NB4 (cell line): ENCODE measurements around the gene RRAS2.
"Not testable (repeated sequence)": the region's sequence is repeated elsewhere in the genome, so short reads cannot be mapped to it uniquely, and the experiment has no call there.

Source experiments
- DNase-seq: peaks from one replicate; pipeline ENCODE4 v3.0.0; 2010; ENCODE audit warnings: low read depth
- H3K4me3 ChIP-seq: one replicate; pipeline ENCODE4 v1.5.1; 2011; ENCODE audit warnings: mild to moderate bottlenecking, low read depth, low read length, moderate library complexity
- MYC ChIP-seq: IDR thresholded peaks from 2 replicates; pipeline ENCODE4 v1.6.1; 2011; ENCODE audit warnings: low read depth, low read length
- POLR2A ChIP-seq: IDR thresholded peaks from 2 replicates; pipeline ENCODE4 v1.6.1; 2011; ENCODE audit warnings: mild to moderate bottlenecking; ENCODE audit not compliant: insufficient read length; ENCODE audit errors: extremely low read depth
- TF ChIP-seq, protein P1 (sequence below): IDR thresholded peaks from one replicate; pipeline ENCODE4 v1.5.1; 2012; ENCODE audit warnings: low read depth, low read length
- TF ChIP-seq, protein P2 (sequence below): IDR thresholded peaks from 2 replicates; pipeline ENCODE4 v1.6.1; 2011; ENCODE audit warnings: low read depth, low read length

Gene RRAS2

DNA sequence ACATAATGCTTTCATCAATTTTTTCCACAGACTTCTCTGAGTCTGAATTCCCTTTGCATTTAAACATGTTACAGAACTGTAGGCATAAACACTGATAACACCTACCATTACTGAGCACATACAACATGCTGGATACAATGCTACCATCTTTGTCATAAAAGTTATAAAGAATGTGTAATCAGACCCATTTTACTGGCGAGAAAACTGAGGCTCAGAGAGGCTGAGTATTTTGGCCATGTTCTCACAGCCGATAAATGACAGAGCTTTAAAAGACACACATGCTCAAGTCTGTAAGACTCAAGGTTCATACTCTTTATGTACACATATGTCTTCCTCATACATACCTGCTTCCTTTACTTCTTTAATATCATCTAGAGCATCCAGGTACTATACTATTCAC, 2.6 kb downstream of the RRAS2 start:
- DNase-seq, result no peak
- TF ChIP-seq MYC (no peak), POLR2A (no peak)
- TF ChIP-seq, protein P1, sequence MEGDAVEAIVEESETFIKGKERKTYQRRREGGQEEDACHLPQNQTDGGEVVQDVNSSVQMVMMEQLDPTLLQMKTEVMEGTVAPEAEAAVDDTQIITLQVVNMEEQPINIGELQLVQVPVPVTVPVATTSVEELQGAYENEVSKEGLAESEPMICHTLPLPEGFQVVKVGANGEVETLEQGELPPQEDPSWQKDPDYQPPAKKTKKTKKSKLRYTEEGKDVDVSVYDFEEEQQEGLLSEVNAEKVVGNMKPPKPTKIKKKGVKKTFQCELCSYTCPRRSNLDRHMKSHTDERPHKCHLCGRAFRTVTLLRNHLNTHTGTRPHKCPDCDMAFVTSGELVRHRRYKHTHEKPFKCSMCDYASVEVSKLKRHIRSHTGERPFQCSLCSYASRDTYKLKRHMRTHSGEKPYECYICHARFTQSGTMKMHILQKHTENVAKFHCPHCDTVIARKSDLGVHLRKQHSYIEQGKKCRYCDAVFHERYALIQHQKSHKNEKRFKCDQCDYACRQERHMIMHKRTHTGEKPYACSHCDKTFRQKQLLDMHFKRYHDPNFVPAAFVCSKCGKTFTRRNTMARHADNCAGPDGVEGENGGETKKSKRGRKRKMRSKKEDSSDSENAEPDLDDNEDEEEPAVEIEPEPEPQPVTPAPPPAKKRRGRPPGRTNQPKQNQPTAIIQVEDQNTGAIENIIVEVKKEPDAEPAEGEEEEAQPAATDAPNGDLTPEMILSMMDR, result no peak
- TF ChIP-seq, protein P2, sequence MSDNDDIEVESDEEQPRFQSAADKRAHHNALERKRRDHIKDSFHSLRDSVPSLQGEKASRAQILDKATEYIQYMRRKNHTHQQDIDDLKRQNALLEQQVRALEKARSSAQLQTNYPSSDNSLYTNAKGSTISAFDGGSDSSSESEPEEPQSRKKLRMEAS, result no peak
- no peak overlapping the region for H3K4me3 ChIP-seq

DNA sequence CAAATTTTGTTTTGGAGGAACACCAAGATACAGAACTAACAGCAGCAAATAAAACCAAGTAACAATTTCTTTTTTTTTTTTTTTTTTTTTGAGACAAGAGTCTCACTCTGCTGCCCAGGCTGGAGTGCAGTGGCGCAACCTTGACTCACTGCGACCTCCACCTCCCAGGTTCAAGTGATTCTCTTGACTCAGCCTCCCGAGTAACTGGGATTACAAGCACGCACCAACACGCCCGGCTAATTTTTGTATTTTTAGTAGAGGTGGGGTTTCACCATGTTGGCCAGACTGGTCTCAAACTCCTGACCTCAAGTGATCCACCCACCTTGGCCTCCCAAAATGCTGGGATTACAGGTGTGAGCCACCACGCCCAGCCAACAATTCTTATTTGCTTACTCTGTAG, 4.4 kb downstream of the RRAS2 start:
- DNase-seq, result not testable (repeated sequence)

DNA sequence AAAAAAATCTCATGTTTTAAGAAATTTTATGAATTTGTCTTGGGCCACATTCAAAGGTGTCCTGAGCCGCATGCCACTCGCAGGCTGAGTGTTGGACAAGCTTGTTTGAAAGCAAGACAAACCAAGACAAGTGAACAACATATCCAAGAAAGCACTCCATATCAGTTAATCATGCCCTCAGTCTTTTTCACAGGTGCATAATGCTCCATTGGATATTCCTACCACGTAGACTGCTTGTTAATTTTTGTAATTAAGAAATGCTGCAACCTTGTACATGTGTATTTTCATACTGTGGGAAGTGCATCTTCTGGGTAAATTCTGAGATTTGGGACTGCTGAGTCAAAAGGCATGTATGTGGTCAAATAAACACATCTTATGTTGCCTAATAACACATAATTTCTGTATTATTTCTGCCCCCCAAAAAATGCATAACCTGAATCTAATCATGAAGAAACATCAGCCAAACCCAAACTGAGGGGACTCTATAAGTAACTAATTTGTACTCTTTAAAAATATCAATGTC, 8.2 kb downstream of the RRAS2 start:
- DNase-seq, result no peak
- H3K4me3 ChIP-seq, result no peak overlapping the region
- TF ChIP-seq, protein P2, result no peak
- TF ChIP-seq, protein P1, result no peak
- TF ChIP-seq POLR2A, result no peak
- no peak for TF ChIP-seq MYC

More for the DNA sequence above, 4.4 kb downstream of the RRAS2 start:
- H3K4me3 ChIP-seq, result not testable (repeated sequence)

DNA sequence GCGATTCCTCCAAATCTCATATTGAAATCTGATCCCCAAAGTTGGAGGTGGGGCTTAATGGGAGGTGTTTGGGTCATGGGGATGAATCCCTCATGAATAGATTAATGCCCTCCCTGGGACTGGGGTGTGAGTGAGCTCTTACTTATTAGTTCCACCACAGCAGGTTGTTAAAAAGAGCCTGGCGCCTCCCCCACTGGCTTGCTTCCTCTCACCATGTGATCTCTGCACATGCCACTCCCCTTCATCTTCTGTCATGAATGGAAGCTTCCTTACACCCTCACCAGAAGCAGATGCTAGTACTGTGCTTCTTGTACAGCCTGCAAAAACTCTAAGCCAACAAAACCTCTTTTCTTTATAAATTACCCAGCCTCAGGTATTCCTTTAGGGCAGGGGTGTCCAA, 8.8 kb downstream of the RRAS2 start:
- DNase-seq, result peak; percentile 42
- no peak overlapping the region for H3K4me3 ChIP-seq
- no peak for TF ChIP-seq MYC
- TF ChIP-seq, protein P2, result peak; percentile 76
- no peak for TF ChIP-seq POLR2A

DNA sequence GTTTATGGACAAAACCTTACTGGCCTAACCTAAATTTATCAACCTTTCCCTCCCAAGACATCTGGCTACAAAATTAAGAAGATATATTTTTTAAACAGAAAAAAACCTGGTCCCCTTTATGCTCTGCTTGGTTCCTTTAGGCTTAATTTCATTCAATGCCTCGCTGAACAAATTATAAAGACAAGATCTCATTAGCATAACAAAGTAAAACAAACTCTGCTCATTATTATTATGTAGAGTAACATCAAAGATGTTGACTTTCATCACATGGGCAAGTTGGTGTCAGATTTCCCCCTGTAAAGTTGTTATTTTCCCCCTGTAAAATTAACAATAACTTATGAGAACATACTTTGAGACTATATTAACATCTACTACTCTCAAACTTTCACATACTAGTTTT, 11.0 kb downstream of the RRAS2 start:
- H3K4me3 ChIP-seq, result no peak overlapping the region
- DNase-seq, result no peak

DNA sequence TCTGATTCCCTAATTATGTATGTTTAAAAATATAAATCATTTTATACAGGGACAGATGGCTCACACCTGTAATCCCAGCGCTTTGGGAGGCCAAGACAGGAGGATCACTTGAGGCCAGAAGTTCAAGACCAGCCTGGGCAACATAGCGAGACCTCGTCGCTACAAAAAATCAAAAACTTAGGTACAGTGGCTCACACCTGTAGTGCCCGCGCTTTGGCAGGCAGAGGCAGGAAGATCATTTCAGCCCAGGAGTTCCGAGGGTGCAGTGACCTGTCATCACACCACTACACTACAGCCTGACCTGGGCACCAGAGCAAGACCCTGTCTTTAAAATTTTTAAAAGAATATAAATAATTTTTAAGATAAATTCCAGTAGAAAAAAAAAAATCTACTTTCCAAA, 11.5 kb downstream of the RRAS2 start:
- no peak for DNase-seq
- no peak overlapping the region for H3K4me3 ChIP-seq
- TF ChIP-seq, protein P1, result no peak
- TF ChIP-seq POLR2A (no peak), MYC (no peak)
- TF ChIP-seq, protein P2, result no peak

More for the DNA sequence above, 11.0 kb downstream of the RRAS2 start:
- TF ChIP-seq, protein P1, result no peak
- TF ChIP-seq MYC (no peak), POLR2A (no peak)
- TF ChIP-seq, protein P2, result no peak

DNA sequence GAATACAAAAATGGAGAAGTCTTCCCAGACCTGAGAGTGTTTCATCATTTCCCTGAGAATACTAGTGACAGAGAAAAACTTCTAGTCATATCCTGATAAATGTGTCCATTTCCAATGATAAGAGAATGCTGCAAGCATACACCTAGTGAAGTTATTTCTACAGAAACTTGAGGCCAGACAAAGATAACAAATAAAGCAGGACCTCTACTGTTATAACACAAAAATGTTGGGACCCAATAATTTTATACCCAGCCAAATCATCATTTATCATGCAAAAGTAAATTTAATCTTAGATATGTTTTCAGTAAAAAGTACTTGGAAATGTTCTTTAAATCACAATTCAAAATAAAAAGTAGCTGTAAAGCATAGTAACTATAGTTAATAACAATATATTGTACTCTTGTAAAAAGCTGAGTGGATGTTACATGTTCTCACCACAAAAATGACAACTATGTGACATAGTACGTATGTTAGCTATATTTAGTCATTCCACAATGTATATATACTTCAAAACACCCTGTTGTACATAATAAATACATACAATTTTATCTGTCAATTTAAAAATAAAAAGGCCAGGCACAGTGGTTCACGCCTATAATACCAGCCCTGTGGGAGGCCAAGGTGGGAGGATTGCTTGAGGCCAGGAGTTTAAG, 12.6 kb downstream of the RRAS2 start:
- no peak overlapping the region for H3K4me3 ChIP-seq
- DNase-seq, result no peak
- TF ChIP-seq MYC, result no peak
- TF ChIP-seq POLR2A, result no peak
- TF ChIP-seq, protein P2, result no peak
- TF ChIP-seq, protein P1, result no peak
